Fibroblast of the aortic adventitia (primary cell): Measurements from ENCODE around the gene PDCD2L. TPM values are rescaled to one million over a fixed set of nuclear protein-coding genes. Genes with fewer than 3 reads are reported as not detected.
A peak's percentile ranks its signal among the peaks of the same experiment; 100 is the strongest.
"Not testable (repeated sequence)": the region's sequence is repeated elsewhere in the genome, so short reads cannot be mapped to it uniquely, and the experiment has no call there.

Experiments used
- DNase-seq: peaks from one replicate; pipeline ENCODE4 v3.0.0-alpha.2; 2010; ENCODE audit warnings: low read depth
- H3K4me3 ChIP-seq: 2 replicates; pipeline ENCODE4 v1.5.1; 2011; ENCODE audit warnings: low read depth, mild to moderate bottlenecking, control low read depth, low read length, moderate library complexity
- total RNA-seq: library from RNA; depleted of rRNA; stranded (reverse); fragments of >200 nt; gene quantifications from 2 replicates; pipeline ENCODE4 v1.2.3, GENCODE V29; 2012; ENCODE audit warnings: low replicate concordance
- TF ChIP-seq, protein P1 (sequence below): IDR thresholded peaks from 2 replicates; pipeline ENCODE4 v1.5.1; 2011; ENCODE audit warnings: mild to moderate bottlenecking, low read length, control low read depth, inconsistent platforms; ENCODE audit not compliant: insufficient read depth

PDCD2L gene
- total RNA-seq, 1 donor, result 8.0 TPM

DNA sequence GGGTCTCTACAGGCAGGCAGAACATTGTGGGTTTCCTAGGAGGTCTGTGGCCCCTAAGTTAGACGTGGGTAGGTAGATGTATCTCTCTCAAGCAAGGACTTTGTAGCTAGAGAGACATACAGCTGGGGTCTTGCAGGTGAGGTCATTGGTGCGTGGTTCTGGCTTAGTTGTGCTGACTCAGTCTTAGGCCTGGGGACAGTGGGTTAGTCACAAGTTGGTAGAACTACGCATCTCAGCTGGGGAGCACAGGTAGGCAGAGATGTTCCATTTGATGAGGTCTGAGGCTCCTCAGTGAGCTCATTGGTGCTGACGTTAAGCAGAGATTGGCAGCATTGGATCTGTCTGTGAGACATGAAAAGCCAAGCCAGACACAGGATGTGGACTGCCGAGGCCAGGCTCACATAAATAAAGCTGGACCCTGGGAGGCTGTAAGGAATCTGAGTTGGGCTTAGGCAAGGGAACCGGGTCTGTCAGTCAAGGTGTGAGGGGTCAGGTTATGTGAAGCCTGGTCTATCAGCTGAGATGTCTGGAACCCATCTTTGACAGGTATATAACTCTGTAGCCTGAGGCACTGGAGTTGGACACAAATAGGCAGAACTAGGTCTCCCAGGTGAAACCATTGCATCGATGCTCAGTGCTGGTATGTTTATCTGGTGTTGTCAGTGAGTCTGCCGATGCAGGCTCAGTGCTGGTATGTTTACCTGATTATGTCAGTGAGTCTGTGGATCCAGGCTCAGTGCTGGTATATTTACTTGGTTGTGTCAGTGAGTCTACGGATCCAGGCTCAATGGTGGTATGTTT is 17.4 kb upstream of the PDCD2L start:
- no peak for DNase-seq
- no peak overlapping the region for H3K4me3 ChIP-seq
- TF ChIP-seq, protein P1, sequence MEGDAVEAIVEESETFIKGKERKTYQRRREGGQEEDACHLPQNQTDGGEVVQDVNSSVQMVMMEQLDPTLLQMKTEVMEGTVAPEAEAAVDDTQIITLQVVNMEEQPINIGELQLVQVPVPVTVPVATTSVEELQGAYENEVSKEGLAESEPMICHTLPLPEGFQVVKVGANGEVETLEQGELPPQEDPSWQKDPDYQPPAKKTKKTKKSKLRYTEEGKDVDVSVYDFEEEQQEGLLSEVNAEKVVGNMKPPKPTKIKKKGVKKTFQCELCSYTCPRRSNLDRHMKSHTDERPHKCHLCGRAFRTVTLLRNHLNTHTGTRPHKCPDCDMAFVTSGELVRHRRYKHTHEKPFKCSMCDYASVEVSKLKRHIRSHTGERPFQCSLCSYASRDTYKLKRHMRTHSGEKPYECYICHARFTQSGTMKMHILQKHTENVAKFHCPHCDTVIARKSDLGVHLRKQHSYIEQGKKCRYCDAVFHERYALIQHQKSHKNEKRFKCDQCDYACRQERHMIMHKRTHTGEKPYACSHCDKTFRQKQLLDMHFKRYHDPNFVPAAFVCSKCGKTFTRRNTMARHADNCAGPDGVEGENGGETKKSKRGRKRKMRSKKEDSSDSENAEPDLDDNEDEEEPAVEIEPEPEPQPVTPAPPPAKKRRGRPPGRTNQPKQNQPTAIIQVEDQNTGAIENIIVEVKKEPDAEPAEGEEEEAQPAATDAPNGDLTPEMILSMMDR, result no peak

DNA sequence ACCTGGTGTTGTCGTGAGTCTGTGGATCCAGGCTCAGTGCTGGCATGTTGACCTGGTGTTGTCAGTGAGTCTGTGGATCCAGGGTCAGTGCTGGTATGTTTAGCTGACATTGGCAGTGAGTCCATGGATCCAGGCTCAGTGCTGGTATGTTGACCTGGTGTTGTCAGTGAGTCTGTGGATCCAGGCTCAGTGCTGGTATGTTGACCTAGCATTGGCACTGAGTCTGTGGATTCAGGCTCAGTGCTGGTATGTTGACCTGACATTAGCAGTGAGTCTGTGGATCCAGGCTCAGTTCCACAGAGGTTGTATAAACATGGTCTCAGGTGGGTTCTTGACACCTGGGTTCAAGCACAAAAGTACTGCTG is 16.8 kb upstream of the PDCD2L start:
- no peak overlapping the region for H3K4me3 ChIP-seq
- no peak for DNase-seq
- TF ChIP-seq, protein P1, result no peak

DNA sequence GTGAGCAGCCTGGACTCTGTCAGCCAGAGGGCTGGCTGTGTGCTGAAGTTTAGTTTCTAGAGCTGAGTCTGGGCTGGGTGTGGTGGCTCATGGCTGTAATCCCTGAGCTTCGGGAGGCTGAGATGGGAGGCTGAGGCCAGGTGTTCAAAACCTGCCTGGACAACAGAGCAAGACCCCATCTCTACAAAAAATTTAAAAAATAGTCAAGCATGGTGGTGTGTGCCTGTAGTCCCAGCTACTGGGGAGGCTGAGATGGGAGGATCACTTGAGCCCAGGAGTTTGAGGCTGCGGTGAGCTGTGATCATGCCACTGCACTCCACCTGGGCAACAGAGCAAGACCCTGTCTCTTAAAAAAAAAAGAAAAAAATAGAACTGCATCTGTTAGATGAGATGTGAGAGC is 15.5 kb upstream of the PDCD2L start:
- H3K4me3 ChIP-seq, DNase-seq: not testable (repeated sequence)

DNA sequence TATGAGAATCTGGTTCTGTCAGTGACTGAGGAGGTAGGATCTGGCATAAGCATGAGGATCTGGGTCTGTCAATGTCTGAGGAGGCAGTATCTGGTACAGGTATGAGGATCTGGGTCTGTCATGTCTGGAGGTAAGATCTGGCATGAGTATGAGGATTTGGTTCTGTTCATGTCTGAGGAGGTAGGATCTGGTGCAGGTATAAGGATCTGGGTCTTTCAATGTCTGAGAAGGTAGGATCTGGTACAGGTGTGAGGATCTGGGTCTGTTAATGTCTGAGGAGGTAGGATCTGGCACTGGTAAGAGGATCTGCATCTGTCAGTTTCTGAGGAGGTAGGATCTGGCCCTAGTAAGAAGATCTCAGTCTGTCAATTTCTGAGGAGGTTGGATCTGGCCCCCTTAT is 12.4 kb upstream of the PDCD2L start:
- no peak overlapping the region for H3K4me3 ChIP-seq
- DNase-seq, result peak; percentile 10
- TF ChIP-seq, protein P1, result no peak

DNA sequence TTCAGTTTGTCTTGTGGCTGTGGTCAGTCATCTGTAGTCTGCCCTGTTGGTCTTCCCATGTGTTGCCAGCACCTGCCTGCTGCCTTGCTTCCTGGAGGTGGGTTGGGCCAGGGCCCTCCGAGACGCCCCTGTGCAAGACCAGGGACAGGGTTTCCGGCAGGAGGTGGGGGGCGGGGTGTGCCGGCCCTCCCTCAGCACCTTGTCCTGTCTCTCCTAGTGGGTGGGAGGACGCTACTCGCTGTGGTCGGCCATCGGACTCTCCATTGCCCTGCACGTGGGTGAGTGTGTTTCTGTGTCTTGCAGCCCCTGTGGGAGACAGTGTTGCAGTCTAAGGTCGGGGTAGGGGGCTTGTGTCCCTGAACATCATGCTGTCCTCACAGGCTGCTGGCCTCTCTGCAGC is 11.2 kb upstream of the PDCD2L start:
- TF ChIP-seq, protein P1, result no peak
- no peak overlapping the region for H3K4me3 ChIP-seq
- no peak for DNase-seq

DNA sequence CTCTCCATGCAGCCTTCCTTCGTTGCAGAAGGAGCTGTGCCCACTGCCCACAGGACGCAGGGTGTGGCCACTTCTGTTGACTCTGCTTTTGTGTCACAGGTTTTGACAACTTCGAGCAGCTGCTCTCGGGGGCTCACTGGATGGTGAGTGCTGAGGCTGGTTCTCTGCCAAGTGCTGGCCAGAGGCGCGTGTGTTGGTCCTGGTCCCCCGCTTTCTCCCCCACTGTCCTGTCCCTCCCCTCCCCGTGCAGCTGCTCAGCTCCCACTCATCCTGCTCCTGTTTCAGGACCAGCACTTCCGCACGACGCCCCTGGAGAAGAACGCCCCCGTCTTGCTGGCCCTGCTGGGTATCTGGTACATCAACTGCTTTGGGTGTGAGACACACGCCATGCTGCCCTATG is 10.6 kb upstream of the PDCD2L start:
- TF ChIP-seq, protein P1, result no peak
- no peak overlapping the region for H3K4me3 ChIP-seq
- no peak for DNase-seq

DNA sequence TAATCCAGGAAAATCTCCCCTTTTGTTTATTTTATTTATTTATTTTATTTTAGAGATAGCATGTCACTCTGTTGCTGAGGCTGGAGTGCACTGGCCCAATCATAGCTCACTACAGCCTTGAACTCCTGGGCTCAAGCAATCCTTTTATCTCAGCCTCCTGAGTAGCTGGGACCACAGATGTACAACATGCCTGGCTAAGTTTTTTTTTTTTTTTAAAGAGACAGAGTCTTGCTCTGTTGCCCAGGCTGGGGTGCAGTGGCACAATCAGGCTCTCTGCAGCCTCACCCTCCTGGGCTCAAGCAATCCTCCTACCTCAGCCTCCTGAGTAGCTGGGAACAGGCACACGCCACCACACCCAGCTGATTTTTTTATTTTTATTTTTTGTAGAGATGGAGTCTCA is 6.3 kb upstream of the PDCD2L start:
- no peak for DNase-seq
- TF ChIP-seq, protein P1, result no peak
- H3K4me3 ChIP-seq, result no peak overlapping the region
